HL-60 (cell line): ENCODE data around the gene PEAK3.

Experiments used
- DNase-seq, 2 experiments: peaks; one replicate each; pipeline ENCODE4 v3.0.0-alpha.2; 2010 to 2020; ENCODE audit warnings: low read depth in 1 of 2, low spot score in 1 of 2
- H3K27ac ChIP-seq: fragments of 250-450 bp; sonication (Bioruptor Pico); replicated peaks from 2 replicates; pipeline ENCODE4 v1.5.1; 2020; ENCODE audit warnings: mild to moderate bottlenecking, moderate library complexity
- H3K27me3 ChIP-seq: fragments of 250-450 bp; sonication (Bioruptor Pico); 2 replicates; pipeline ENCODE4 v1.5.1; 2021; ENCODE audit warnings: mild to moderate bottlenecking, moderate library complexity; ENCODE audit not compliant: insufficient read depth, poor library complexity, severe bottlenecking
- H3K4me3 ChIP-seq: replicated peaks from 2 replicates; pipeline ENCODE4 v1.5.1; 2011; ENCODE audit warnings: mild to moderate bottlenecking, control low read depth, low read length; ENCODE audit not compliant: insufficient read depth
- CTCF ChIP-seq: IDR thresholded peaks from one replicate; pipeline ENCODE4 v1.5.1; 2011; ENCODE audit warnings: low read length, control low read depth, inconsistent platforms; ENCODE audit not compliant: insufficient read depth
- GABPA ChIP-seq: IDR thresholded peaks from 2 replicates; pipeline ENCODE4 v1.6.1; 2012; ENCODE audit warnings: low read depth
- POLR2AphosphoS5 ChIP-seq: IDR thresholded peaks from 2 replicates; pipeline ENCODE4 v1.6.1; 2012; ENCODE audit warnings: low read depth
- REST ChIP-seq: IDR thresholded peaks from 2 replicates; pipeline ENCODE4 v1.6.1; 2012; ENCODE audit warnings: low read depth; ENCODE audit not compliant: insufficient replicate concordance
- SPI1 ChIP-seq: IDR thresholded peaks from 2 replicates; pipeline ENCODE4 v1.6.1; 2012; ENCODE audit warnings: low read depth, mild to moderate bottlenecking, borderline replicate concordance

Gene PEAK3

GRCh38 chr19:2254064-2254872 is 27.7 kb downstream of the PEAK3 start:
- no peak overlapping the region for H3K27ac ChIP-seq

GRCh38 chr19:2253106-2254063 is 28.6 kb downstream of the PEAK3 start:
- Histone ChIP-seq H3K27ac (no peak overlapping the region), H3K27me3 (peaks cover 27% of the 10 kb centered on the region), H3K4me3 (no peak overlapping the region)
- peak in 1 of 2 experiments; percentile 54 for DNase-seq
- TF ChIP-seq SPI1, result no peak

More at GRCh38 chr19:2254064-2254872, 27.7 kb downstream of the PEAK3 start:
- H3K4me3 ChIP-seq, result no peak overlapping the region
- H3K27me3 ChIP-seq, result peaks cover 27% of the 10 kb centered on the region
- no peak for DNase-seq
- TF ChIP-seq SPI1 (no peak), GABPA (no peak), REST (no peak), CTCF (no peak), POLR2AphosphoS5 (no peak)

GRCh38 chr19:2252797-2253105 is 29.2 kb downstream of the PEAK3 start:
- TF ChIP-seq GABPA (no peak), POLR2AphosphoS5 (no peak), REST (no peak), CTCF (no peak), SPI1 (no peak)
- peaks cover 27% of the 10 kb centered on the region for H3K27me3 ChIP-seq
- DNase-seq, result no peak
- no peak overlapping the region for H3K4me3 ChIP-seq
- H3K27ac ChIP-seq, result no peak overlapping the region

- Histone ChIP-seq H3K27ac (no peak overlapping the region), H3K27me3 (peaks cover 27% of the 10 kb centered on the region), H3K4me3 (no peak overlapping the region)
- TF ChIP-seq POLR2AphosphoS5, result no peak
- no peak for TF ChIP-seq CTCF
- TF ChIP-seq REST, result no peak
- TF ChIP-seq GABPA, result no peak
- TF ChIP-seq SPI1, result no peak
- DNase-seq, result no peak
These were observed 29.7 kb downstream of the PEAK3 start for GRCh38 chr19:2252055-2252796.
